ENCODE data around the gene ENKD1. TPM values are rescaled to one million over a fixed set of nuclear protein-coding genes. Genes with fewer than 3 reads are reported as not detected.

Gene ENKD1
- total and polyA plus RNA-seq, 2 of the 13 experiments (the other 11 are each of a cell fraction or from before 2014, with no cell fraction given): 10.8 to 20.8 TPM

GRCh38 chr16:67666032-67666551, 458 bp downstream of the ENKD1 start (continued):
- peak; percentile 66; the same call in 1 of the 2 replicates for TF ChIP-seq ZNF607 (CRISPR knock-in tag; IDR thresholded peaks at IDR 0.05; ENCODE audit: borderline replicate concordance)
- TF ChIP-seq REST (IDR thresholded peaks at IDR 0.05; ENCODE audit: borderline replicate concordance in 1 of 2, low read depth in 1 of 2, low read length in 2 of 2): no peak
- TF ChIP-seq ZNF512 (CRISPR knock-in tag; IDR thresholded peaks at IDR 0.05): no peak
- no peak for TF ChIP-seq FOXP1 (IDR thresholded peaks at IDR 0.05)
- TF ChIP-seq FOXP1 (CRISPR knock-in tag; IDR thresholded peaks at IDR 0.05): no peak
- peak; percentile 89; the same call in 1 of the 2 replicates for TF ChIP-seq CSRNP1 (CRISPR knock-in tag; IDR thresholded peaks at IDR 0.05)
- TF ChIP-seq SP2 (CRISPR knock-in tag; IDR thresholded peaks at IDR 0.05): no peak
- no peak for TF ChIP-seq E2F5 (CRISPR knock-in tag; conservative IDR thresholded peaks at IDR 0.05)
- no peak; a peak in 1 of 4 replicates for TF ChIP-seq KLF16 (CRISPR knock-in tag; IDR thresholded peaks at IDR 0.05)
- TF ChIP-seq SP4 (CRISPR knock-in tag; IDR thresholded peaks at IDR 0.05): peak; percentile 71
- no peak for TF ChIP-seq ELK4 (CRISPR knock-in tag; IDR thresholded peaks at IDR 0.05; ENCODE audit: borderline replicate concordance)
- TF ChIP-seq CEBPZ (IDR thresholded peaks at IDR 0.05; ENCODE audit: low read length): no peak
- TF ChIP-seq CREM (IDR thresholded peaks at IDR 0.05): no peak
- no peak for TF ChIP-seq CREM (CRISPR knock-in tag; IDR thresholded peaks at IDR 0.05)
- peak; percentile 55; the same call in 1 of the 2 replicates for TF ChIP-seq ZBTB26 (CRISPR knock-in tag; IDR thresholded peaks at IDR 0.05; ENCODE audit: borderline replicate concordance)

Measured in HepG2 (cell line).